IMR-90 (cell line): Measurements from ENCODE around the gene ACKR2.

ENCODE experiments used
- CEBPB ChIP-seq: IDR thresholded peaks from 2 replicates; pipeline ENCODE4 v1.6.1; 2012; ENCODE audit warnings: low read depth, low read length, improper control_type of control experiment
- FOS ChIP-seq: fragments of 150-350 bp; IDR thresholded peaks from 2 replicates; pipeline ENCODE4 v1.6.1; 2016; ENCODE audit warnings: low read depth, low read length
- MXI1 ChIP-seq: IDR thresholded peaks from 2 replicates; pipeline ENCODE4 v1.6.1; 2012; ENCODE audit warnings: low read depth, mild to moderate bottlenecking, low read length, moderate library complexity, borderline replicate concordance
- POLR2A ChIP-seq: IDR thresholded peaks from 2 replicates; pipeline ENCODE4 v1.6.1; 2012; ENCODE audit warnings: mild to moderate bottlenecking, low read depth, low read length
- TF ChIP-seq, protein P1 (sequence below): conservative IDR thresholded peaks from 2 replicates; pipeline ENCODE4 v1.5.1; 2012; ENCODE audit warnings: mild to moderate bottlenecking, low read depth, low read length, improper control_type of control experiment

- TF ChIP-seq CEBPB (no peak), POLR2A (no peak), FOS (no peak), MXI1 (no peak)
- TF ChIP-seq, protein P1, sequence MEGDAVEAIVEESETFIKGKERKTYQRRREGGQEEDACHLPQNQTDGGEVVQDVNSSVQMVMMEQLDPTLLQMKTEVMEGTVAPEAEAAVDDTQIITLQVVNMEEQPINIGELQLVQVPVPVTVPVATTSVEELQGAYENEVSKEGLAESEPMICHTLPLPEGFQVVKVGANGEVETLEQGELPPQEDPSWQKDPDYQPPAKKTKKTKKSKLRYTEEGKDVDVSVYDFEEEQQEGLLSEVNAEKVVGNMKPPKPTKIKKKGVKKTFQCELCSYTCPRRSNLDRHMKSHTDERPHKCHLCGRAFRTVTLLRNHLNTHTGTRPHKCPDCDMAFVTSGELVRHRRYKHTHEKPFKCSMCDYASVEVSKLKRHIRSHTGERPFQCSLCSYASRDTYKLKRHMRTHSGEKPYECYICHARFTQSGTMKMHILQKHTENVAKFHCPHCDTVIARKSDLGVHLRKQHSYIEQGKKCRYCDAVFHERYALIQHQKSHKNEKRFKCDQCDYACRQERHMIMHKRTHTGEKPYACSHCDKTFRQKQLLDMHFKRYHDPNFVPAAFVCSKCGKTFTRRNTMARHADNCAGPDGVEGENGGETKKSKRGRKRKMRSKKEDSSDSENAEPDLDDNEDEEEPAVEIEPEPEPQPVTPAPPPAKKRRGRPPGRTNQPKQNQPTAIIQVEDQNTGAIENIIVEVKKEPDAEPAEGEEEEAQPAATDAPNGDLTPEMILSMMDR = no peak
Observed at GRCh38 chr3:42780398-42780797, 28.8 kb upstream of the ACKR2 start.
